Left lung (tissue), 10 donors: ENCODE data around the gene ANKIB1. TPM values are rescaled to one million over a fixed set of nuclear protein-coding genes. Genes with fewer than 3 reads are reported as not detected.

Experiments
- ATAC-seq: fragments of 200-7000 bp; cut with Tn5 transposase; one replicate; pipeline ENCODE4 v1.9.1; 2020; ENCODE audit warnings: moderate library complexity
- DNase-seq, 4 donors: peaks; one replicate each; pipeline ENCODE4 v3.0.0-alpha.2; 2013 to 2020
- H3K27ac ChIP-seq, 2 donors: fragments of 200-600 bp; sonication (generic) in 1 of 2; one replicate each; pipeline versions ENCODE4 v1.5.0 to v1.8.0; 2020 to 2021
- H3K27me3 ChIP-seq, 2 donors: fragments of 200-600 bp; sonication (generic) in 1 of 2; one replicate each; pipeline versions ENCODE4 v1.5.0 to v1.8.0; 2020 to 2021
- H3K36me3 ChIP-seq, 2 donors: fragments of 200-600 bp; sonication (generic) in 1 of 2; one replicate each; pipeline versions ENCODE4 v1.5.0 to v1.8.0; 2020 to 2021
- H3K4me1 ChIP-seq, 2 donors: fragments of 200-600 bp; one replicate each; pipeline ENCODE4 v1.8.0; 2021
- H3K4me3 ChIP-seq, 2 donors: fragments of 200-600 bp; sonication (generic) in 1 of 2; one replicate each; pipeline versions ENCODE4 v1.5.0 to v1.8.0; 2020 to 2021; ENCODE audit warnings: mild to moderate bottlenecking in 1 of 2
- H3K9me3 ChIP-seq, 2 donors: fragments of 200-600 bp; sonication (generic) in 1 of 2; one replicate each; pipeline versions ENCODE4 v1.5.0 to v1.8.0; 2020 to 2021
- CTCF ChIP-seq, 2 donors: fragments of 200-600 bp; sonication (generic) in 1 of 2; IDR thresholded peaks; one replicate each; pipeline versions ENCODE4 v1.5.0 to v1.8.0; 2021; ENCODE audit warnings: antibody characterized with exemption in 2 of 2
- intact Hi-C, 2 donors: fragments of 100-400 bp; cut with DNase I; formaldehyde crosslinking; loops; one replicate each; pipeline versions ENCODE4 v1.11.2 to v1.14.2; 2022
- polyA plus RNA-seq, 6 donors: library from polyadenylated mRNA; unstranded; fragments of 120-200 nt; gene quantifications; one replicate each; pipeline ENCODE4 v1.2.1, GENCODE V29; 2013; ENCODE audit not compliant: insufficient read length in 6 of 6
- total RNA-seq, 2 donors: library from RNA; stranded (reverse); fragmentation: NEBNext Ultra II Directional; extraction: Animal tissue kit (Norgen Biotek cat#: 25700); gene quantifications; one replicate each; pipeline ENCODE4 v1.2.1, GENCODE V29; 2021
- donor health status: DM: no; HTN: yes; CAD: no.
- donor health status: DM: no; HTN: no; CAD: no.

The ANKIB1 gene
- total and polyA plus RNA-seq, 8 donors: 41.4 to 57.3 (median 46.9) TPM

DNA sequence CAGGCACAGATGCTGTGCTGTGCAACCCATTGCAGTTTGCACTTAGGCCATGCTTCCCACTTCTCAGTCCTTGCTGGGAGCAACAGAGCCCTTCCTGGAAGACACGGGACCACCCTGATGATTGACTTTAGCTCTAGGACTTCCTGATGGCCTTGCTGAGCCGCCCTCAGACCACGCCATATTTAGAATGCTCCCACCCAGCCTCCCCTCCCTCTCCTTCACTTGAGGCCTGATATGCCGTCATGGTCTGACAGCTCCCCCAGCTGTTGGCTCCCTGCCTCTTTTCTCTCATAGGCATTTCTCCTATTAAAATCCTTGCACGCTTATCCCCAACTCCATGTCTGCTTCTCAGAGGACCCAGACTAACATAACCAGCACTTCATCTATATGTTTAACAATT is 172.1 kb downstream of the ANKIB1 start:
- peaks cover 0 to 3% of the 10 kb centered on the region in 2 donors for H3K27me3 ChIP-seq
- H3K27ac ChIP-seq: no peak overlapping the region
- no peaks in the 10 kb centered on the region for H3K9me3 ChIP-seq
- no peak for TF ChIP-seq CTCF (IDR thresholded peaks at IDR 0.05)
- DNase-seq: no peak
- intact Hi-C loops: no loop called here
- no peaks in the 10 kb centered on the region for H3K4me1 ChIP-seq
- no peaks in the 10 kb centered on the region for H3K36me3 ChIP-seq
- ATAC-seq: no peak
- H3K4me3 ChIP-seq: no peak overlapping the region

- H3K27ac ChIP-seq: no peak overlapping the region
- peak; percentile 8 for ATAC-seq
- intact Hi-C loops: no loop called here
- H3K27me3 ChIP-seq: peaks cover 0 to 20% of the 10 kb centered on the region in 2 donors
- H3K9me3 ChIP-seq: no peaks in the 10 kb centered on the region
- peak in 1 of 4 donors; percentile 61 for DNase-seq
- no peaks in the 10 kb centered on the region for H3K36me3 ChIP-seq
- no peak overlapping the region for H3K4me3 ChIP-seq
- TF ChIP-seq CTCF (IDR thresholded peaks at IDR 0.05): no peak
- peaks cover 0 to 3% of the 10 kb centered on the region in 2 donors for H3K4me1 ChIP-seq
These were observed 176.1 kb downstream of the ANKIB1 start for GRCh38 chr7:92421676-92422435.

DNA sequence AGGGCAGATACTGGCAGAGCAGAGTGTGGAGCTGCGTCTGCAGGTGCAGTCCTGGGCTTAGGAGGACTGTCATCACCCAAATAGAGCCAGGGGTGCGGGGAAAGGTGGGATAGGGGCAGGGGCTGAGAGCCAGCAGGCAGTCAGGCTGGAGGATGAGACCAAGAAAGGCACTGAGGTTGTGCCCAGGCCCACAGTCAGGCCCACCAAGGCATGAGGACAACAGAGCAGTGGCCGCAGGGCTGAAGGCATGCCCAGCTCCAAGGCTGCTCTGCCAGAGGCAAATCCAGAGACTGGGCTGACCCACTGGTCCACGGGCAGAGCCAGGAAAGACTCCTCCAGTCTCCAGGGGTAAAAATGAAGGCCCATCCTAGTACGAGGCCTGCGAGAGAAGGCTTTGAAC is 177.2 kb downstream of the ANKIB1 start:
- peaks cover 0 to 24% of the 10 kb centered on the region in 2 donors for H3K27me3 ChIP-seq
- H3K36me3 ChIP-seq: no peaks in the 10 kb centered on the region
- no peaks in the 10 kb centered on the region for H3K9me3 ChIP-seq
- ATAC-seq: no peak
- peaks cover 0 to 3% of the 10 kb centered on the region in 2 donors for H3K4me1 ChIP-seq
- no peak overlapping the region for H3K4me3 ChIP-seq
- no peak overlapping the region for H3K27ac ChIP-seq
- intact Hi-C loops: no loop called here
- peak in 1 of 4 donors; percentile 66 for DNase-seq
- TF ChIP-seq CTCF (IDR thresholded peaks at IDR 0.05): no peak

GRCh38 chr7:92423710-92424131 is 177.9 kb downstream of the ANKIB1 start:
- Histone ChIP-seq H3K36me3 (no peaks in the 10 kb centered on the region), H3K27me3 (peaks cover 0 to 24% of the 10 kb centered on the region in 2 donors), H3K27ac (peak overlapping the region in 1 of 2 donors; percentile 45), H3K4me1 (peaks cover 0 to 3% of the 10 kb centered on the region in 2 donors), H3K4me3 (peak overlapping the region; percentile 27 to 46), H3K9me3 (no peaks in the 10 kb centered on the region)
- TF ChIP-seq CTCF (IDR thresholded peaks at IDR 0.05): no peak
- ATAC-seq: no peak
- intact Hi-C loops: no loop called here
- DNase-seq: no peak

- Histone ChIP-seq H3K4me1 (peaks cover 0 to 3% of the 10 kb centered on the region in 2 donors), H3K9me3 (no peaks in the 10 kb centered on the region), H3K27me3 (peaks cover 0 to 24% of the 10 kb centered on the region in 2 donors), H3K27ac (no peak overlapping the region), H3K36me3 (no peaks in the 10 kb centered on the region), H3K4me3 (peak overlapping the region in 1 of 2 donors; percentile 46)
- ATAC-seq: no peak
- intact Hi-C loops: no loop called here
- TF ChIP-seq CTCF (IDR thresholded peaks at IDR 0.05): no peak
- no peak for DNase-seq
These were observed 179.7 kb downstream of the ANKIB1 start for GRCh38 chr7:92425311-92425947.
